MCF 10A (cell line): ENCODE results near the gene KIZ. TPM values are rescaled to one million over a fixed set of nuclear protein-coding genes. Genes with fewer than 3 reads are reported as not detected.

ENCODE experiments used
- BruUV-seq: library from RNA; stranded (reverse); fragments of 400-500 nt; replicated peaks from 2 replicates; lab custom pipeline; 2021; lab: Mats Ljungman, UMichigan
- CTCF ChIA-PET: fragments of 300-600 bp; sonication (Branson Sonifier 250); formaldehyde crosslinking; extraction: SDS; loops from one replicate; lab custom pipeline; 2021; ENCODE audit warnings: antibody characterized with exemption, inconsistent platforms; lab: Yijun Ruan, JAX
- POLR2A ChIA-PET: fragments of 300-600, 350-650 bp; sonication (Branson Sonifier 250); formaldehyde crosslinking; extraction: SDS; loops from one replicate; lab custom pipeline; 2020; ENCODE audit warnings: antibody characterized with exemption, inconsistent platforms; lab: Yijun Ruan, JAX
- DNase-seq: peaks from one replicate; pipeline ENCODE4 v3.0.0-alpha.2; 2018; ENCODE audit not compliant: unreplicated experiment
- H3K27ac Mint-ChIP-seq: one replicate; pipeline ENCODE4 v1.8.0; 2022; ENCODE audit warnings: mild to moderate bottlenecking, low read depth, mixed read lengths; ENCODE audit not compliant: unreplicated experiment
- H3K27me3 Mint-ChIP-seq: one replicate; pipeline ENCODE4 v1.8.0; 2022; ENCODE audit warnings: mixed read lengths; ENCODE audit not compliant: insufficient read depth, unreplicated experiment
- H3K36me3 Mint-ChIP-seq: one replicate; pipeline ENCODE4 v1.8.0; 2022; ENCODE audit warnings: mild to moderate bottlenecking, moderate library complexity, mixed read lengths; ENCODE audit not compliant: insufficient read depth, unreplicated experiment
- H3K4me1 Mint-ChIP-seq: one replicate; pipeline ENCODE4 v1.8.0; 2022; ENCODE audit warnings: mixed read lengths; ENCODE audit not compliant: insufficient read depth, unreplicated experiment
- H3K4me3 Mint-ChIP-seq: one replicate; pipeline ENCODE4 v1.8.0; 2022; ENCODE audit warnings: mild to moderate bottlenecking, moderate library complexity, mixed read lengths; ENCODE audit not compliant: unreplicated experiment
- H3K9me3 Mint-ChIP-seq: one replicate; pipeline ENCODE4 v1.8.0; 2022; ENCODE audit warnings: mixed read lengths; ENCODE audit not compliant: unreplicated experiment
- intact Hi-C: fragments of 100-400 bp; cut with micrococcal nuclease; formaldehyde crosslinking; loops from 2 replicates; pipeline ENCODE4 v1.14.1; 2022
- total RNA-seq: library from RNA; stranded (reverse); gene quantifications from 2 replicates; pipeline ENCODE4 v1.2.3, GENCODE V29; 2022
- TF ChIP-seq, protein P1 (sequence below): fragments of 200-600 bp; IDR thresholded peaks from one replicate; pipeline ENCODE4 v1.8.0; 2022; ENCODE audit warnings: antibody characterized with exemption, mild to moderate bottlenecking; ENCODE audit not compliant: unreplicated experiment

Gene KIZ
- total RNA-seq, 1 experiment from 2014 or later: 56.1 TPM

DNA sequence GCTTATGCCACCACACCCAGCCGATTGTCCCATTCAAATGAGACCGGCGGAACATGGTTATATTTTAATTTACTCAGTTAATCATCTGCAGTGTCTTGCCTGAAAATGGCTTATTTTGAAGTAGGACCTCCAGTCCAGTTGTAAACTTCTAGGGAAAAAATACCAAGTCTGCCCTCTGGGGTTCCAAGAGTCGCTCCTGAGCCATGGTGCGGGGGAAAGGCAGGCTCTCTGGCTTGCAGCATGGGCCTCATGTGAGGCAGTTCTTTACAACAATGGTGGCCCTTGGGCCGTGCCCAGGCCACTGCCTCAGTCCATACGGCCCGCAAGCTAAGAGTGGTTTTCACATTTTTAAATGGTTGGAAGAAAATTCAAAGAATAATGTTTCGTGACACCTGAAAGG lies 114.5 kb downstream of the KIZ start:
- DNase-seq: no peak
- H3K4me3 Mint-ChIP-seq: no peak overlapping the region
- H3K4me1 Mint-ChIP-seq: peaks cover 5% of the 10 kb centered on the region
- intact Hi-C loops: no loop called here
- BruUV-seq: no TSS peak
- TF ChIP-seq, protein P1, sequence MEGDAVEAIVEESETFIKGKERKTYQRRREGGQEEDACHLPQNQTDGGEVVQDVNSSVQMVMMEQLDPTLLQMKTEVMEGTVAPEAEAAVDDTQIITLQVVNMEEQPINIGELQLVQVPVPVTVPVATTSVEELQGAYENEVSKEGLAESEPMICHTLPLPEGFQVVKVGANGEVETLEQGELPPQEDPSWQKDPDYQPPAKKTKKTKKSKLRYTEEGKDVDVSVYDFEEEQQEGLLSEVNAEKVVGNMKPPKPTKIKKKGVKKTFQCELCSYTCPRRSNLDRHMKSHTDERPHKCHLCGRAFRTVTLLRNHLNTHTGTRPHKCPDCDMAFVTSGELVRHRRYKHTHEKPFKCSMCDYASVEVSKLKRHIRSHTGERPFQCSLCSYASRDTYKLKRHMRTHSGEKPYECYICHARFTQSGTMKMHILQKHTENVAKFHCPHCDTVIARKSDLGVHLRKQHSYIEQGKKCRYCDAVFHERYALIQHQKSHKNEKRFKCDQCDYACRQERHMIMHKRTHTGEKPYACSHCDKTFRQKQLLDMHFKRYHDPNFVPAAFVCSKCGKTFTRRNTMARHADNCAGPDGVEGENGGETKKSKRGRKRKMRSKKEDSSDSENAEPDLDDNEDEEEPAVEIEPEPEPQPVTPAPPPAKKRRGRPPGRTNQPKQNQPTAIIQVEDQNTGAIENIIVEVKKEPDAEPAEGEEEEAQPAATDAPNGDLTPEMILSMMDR: no peak
- no peaks in the 10 kb centered on the region for H3K9me3 Mint-ChIP-seq
- peaks cover 15% of the 10 kb centered on the region for H3K36me3 Mint-ChIP-seq
- ChIA-PET CTCF (interaction anchor here (0.6 to 6.5 kb wide), 6 partner anchors 46 to 376 kb away, joined by 3 to 329 read pairs (median 4); no protein-coding TSS in a partner anchor), POLR2A (interaction anchor here (0.8 kb wide), 1 partner anchor 114 kb away, joined by 3 read pairs; the partner anchor contains the start of gene KIZ)
- no peaks in the 10 kb centered on the region for H3K27me3 Mint-ChIP-seq
- no peak overlapping the region for H3K27ac Mint-ChIP-seq

DNA sequence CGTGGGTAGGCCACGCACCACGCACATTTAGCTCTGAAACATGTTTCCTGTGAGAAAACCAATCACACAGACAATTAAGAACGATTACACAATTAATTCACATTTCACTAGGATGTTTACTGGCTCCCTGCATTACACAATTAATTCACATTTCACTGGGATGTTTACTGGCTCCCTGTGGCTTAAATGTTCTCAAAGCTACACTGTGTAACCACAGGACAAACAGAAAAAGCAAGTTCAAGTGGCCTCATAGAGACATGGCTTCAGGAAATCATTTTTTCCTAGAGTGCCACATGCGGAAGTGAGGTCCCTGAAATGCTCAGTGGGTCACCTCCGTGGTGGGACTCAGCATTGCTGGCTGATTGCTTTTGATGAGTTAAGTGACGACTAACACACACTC lies 115.5 kb downstream of the KIZ start:
- POLR2A ChIA-PET: interaction anchor here (0.8 kb wide), 1 partner anchor 115 kb away, joined by 3 read pairs; the partner anchor contains the start of gene KIZ
- Mint-ChIP-seq H3K4me1 (no peaks in the 10 kb centered on the region), H3K4me3 (no peak overlapping the region), H3K27me3 (no peaks in the 10 kb centered on the region), H3K9me3 (no peaks in the 10 kb centered on the region), H3K27ac (no peak overlapping the region), H3K36me3 (peaks cover 15% of the 10 kb centered on the region)
- intact Hi-C loops: no loop called here
- CTCF ChIA-PET: interaction anchor here (0.6 to 4.2 kb wide), 8 partner anchors 110 to 396 kb away, joined by 3 to 31 read pairs (median 3); no protein-coding TSS in a partner anchor
- BruUV-seq: no TSS peak
- TF ChIP-seq, protein P1: no peak
- no peak for DNase-seq

- H3K4me3 Mint-ChIP-seq: no peak overlapping the region
- intact Hi-C loops: no loop called here
- H3K36me3 Mint-ChIP-seq: peaks cover 8% of the 10 kb centered on the region
- H3K9me3 Mint-ChIP-seq: no peaks in the 10 kb centered on the region
- CTCF ChIA-PET: interaction anchor here (0.7 to 5.0 kb wide), 7 partner anchors 8 to 384 kb away, joined by 3 to 59 read pairs (median 7); no protein-coding TSS in a partner anchor
- POLR2A ChIA-PET: no interaction called here
- H3K27me3 Mint-ChIP-seq: no peaks in the 10 kb centered on the region
- DNase-seq: no peak
- no peaks in the 10 kb centered on the region for H3K4me1 Mint-ChIP-seq
- no TSS peak for BruUV-seq
- H3K27ac Mint-ChIP-seq: no peak overlapping the region
- TF ChIP-seq, protein P1: no peak
These were observed 117.9 kb downstream of the KIZ start for GRCh38 chr20:21243811-21244210.

GRCh38 chr20:21244808-21245207 lies 118.9 kb downstream of the KIZ start:
- POLR2A ChIA-PET: interaction anchor here (0.5 kb wide), 1 partner anchor 61 kb away, joined by 4 read pairs; no protein-coding TSS in a partner anchor
- no peak for DNase-seq
- H3K9me3 Mint-ChIP-seq: no peaks in the 10 kb centered on the region
- TF ChIP-seq, protein P1: no peak
- H3K27me3 Mint-ChIP-seq: no peaks in the 10 kb centered on the region
- H3K4me3 Mint-ChIP-seq: no peak overlapping the region
- intact Hi-C loops: no loop called here
- no peaks in the 10 kb centered on the region for H3K4me1 Mint-ChIP-seq
- H3K36me3 Mint-ChIP-seq: peaks cover 8% of the 10 kb centered on the region
- BruUV-seq: no TSS peak
- CTCF ChIA-PET: interaction anchor here (0.5 to 5.0 kb wide), 11 partner anchors 9 to 1382 kb away, joined by 3 to 59 read pairs (median 4); no protein-coding TSS in a partner anchor
- H3K27ac Mint-ChIP-seq: no peak overlapping the region
